ENCODE results near the gene P2RY8.
"Not testable (repeated sequence)": the region's sequence is repeated elsewhere in the genome, so short reads cannot be mapped to it uniquely, and the experiment has no call there.

GRCh38 chrX:1491248-1491647 lies 45.7 kb downstream of the P2RY8 start:
- TF ChIP-seq CTCF (IDR thresholded peaks at IDR 0.05); ZNF219 (CRISPR knock-in tag; IDR thresholded peaks at IDR 0.05; ENCODE audit: borderline replicate concordance); ESRRA (CRISPR knock-in tag; IDR thresholded peaks at IDR 0.05; ENCODE audit: borderline replicate concordance); E2F1 (CRISPR knock-in tag; IDR thresholded peaks at IDR 0.05); OVOL2 (CRISPR knock-in tag; IDR thresholded peaks at IDR 0.05; ENCODE audit: borderline replicate concordance): not testable (repeated sequence)
- TF ChIP-seq, protein P1, sequence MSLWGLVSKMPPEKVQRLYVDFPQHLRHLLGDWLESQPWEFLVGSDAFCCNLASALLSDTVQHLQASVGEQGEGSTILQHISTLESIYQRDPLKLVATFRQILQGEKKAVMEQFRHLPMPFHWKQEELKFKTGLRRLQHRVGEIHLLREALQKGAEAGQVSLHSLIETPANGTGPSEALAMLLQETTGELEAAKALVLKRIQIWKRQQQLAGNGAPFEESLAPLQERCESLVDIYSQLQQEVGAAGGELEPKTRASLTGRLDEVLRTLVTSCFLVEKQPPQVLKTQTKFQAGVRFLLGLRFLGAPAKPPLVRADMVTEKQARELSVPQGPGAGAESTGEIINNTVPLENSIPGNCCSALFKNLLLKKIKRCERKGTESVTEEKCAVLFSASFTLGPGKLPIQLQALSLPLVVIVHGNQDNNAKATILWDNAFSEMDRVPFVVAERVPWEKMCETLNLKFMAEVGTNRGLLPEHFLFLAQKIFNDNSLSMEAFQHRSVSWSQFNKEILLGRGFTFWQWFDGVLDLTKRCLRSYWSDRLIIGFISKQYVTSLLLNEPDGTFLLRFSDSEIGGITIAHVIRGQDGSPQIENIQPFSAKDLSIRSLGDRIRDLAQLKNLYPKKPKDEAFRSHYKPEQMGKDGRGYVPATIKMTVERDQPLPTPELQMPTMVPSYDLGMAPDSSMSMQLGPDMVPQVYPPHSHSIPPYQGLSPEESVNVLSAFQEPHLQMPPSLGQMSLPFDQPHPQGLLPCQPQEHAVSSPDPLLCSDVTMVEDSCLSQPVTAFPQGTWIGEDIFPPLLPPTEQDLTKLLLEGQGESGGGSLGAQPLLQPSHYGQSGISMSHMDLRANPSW (CRISPR knock-in tag; conservative IDR thresholded peaks at IDR 0.05; ENCODE audit: low read depth), result not testable (repeated sequence)
